Esophagus (tissue), 2 donors: ENCODE data around the gene ZNF512B. TPM values are rescaled to one million over a fixed set of nuclear protein-coding genes. Genes with fewer than 3 reads are reported as not detected.
"Not testable (repeated sequence)": the region's sequence is repeated elsewhere in the genome, so short reads cannot be mapped to it uniquely, and the experiment has no call there.

Experiments used
- H3K27ac ChIP-seq, 2 donors: one replicate each; pipeline ENCODE4 v1.5.1; 2013; ENCODE audit warnings: low read depth in 2 of 2, mild to moderate bottlenecking in 2 of 2, inconsistent platforms in 1 of 2, low read length in 1 of 2, moderate library complexity in 1 of 2
- H3K27me3 ChIP-seq, 2 donors: one replicate each; pipeline ENCODE4 v1.6.1; 2013; ENCODE audit warnings: low read length in 2 of 2, control low read depth in 1 of 2, mild to moderate bottlenecking in 1 of 2; ENCODE audit not compliant: insufficient read depth in 2 of 2, control insufficient read depth in 1 of 2
- H3K36me3 ChIP-seq, 2 donors: one replicate each; pipeline ENCODE4 v1.6.1; 2013; ENCODE audit warnings: low read length in 1 of 2; ENCODE audit not compliant: control insufficient read depth in 2 of 2, insufficient read depth in 2 of 2
- H3K4me1 ChIP-seq, 2 donors: one replicate each; pipeline ENCODE4 v1.6.1; 2013; ENCODE audit warnings: low read length in 1 of 2; ENCODE audit not compliant: control insufficient read depth in 2 of 2, insufficient read depth in 2 of 2
- H3K4me3 ChIP-seq, 2 donors: one replicate each; pipeline ENCODE4 v1.5.1; 2013; ENCODE audit warnings: low read length in 2 of 2, mild to moderate bottlenecking in 2 of 2, low read depth in 1 of 2, moderate library complexity in 1 of 2
- H3K9me3 ChIP-seq, 2 donors: one replicate each; pipeline ENCODE4 v1.6.1; 2013; ENCODE audit warnings: mild to moderate bottlenecking in 2 of 2, low read depth in 1 of 2, low read length in 1 of 2, moderate library complexity in 1 of 2; ENCODE audit not compliant: control insufficient read depth in 2 of 2, insufficient read depth in 1 of 2
- WGBS, 2 donors: extraction: QIAGEN DNeasy Blood & Tissue Kit; methylation state at CpG; one replicate each; pipeline ENCODE4 v1.1.7; 2013; 5-methylcytosine and 5-hydroxymethylcytosine counted together
- polyA plus RNA-seq, 2 donors: library from polyadenylated mRNA; stranded (reverse); fragments of 200-250 nt; gene quantifications; one replicate each; pipeline ENCODE4 v1.2.3, GENCODE V29; 2013
- donor health status: healthy with polysubstance abuse.
- donor health status: Bipolar disorder and iron deficiency.

ZNF512B gene
- polyA plus RNA-seq, 2 donors = 10.1 to 18.3 TPM

GRCh38 chr20:63972312-63973159, 2.8 kb upstream of the ZNF512B start:
- Histone ChIP-seq H3K4me1 (peaks cover 2 to 20% of the 10 kb centered on the region in 2 donors), H3K27me3 (no peaks in the 10 kb centered on the region), H3K9me3 (no peaks in the 10 kb centered on the region), H3K27ac (peak overlapping the region in 1 of 2 donors; percentile 30), H3K36me3 (peaks cover 6 to 12% of the 10 kb centered on the region in 2 donors), H3K4me3 (no peak overlapping the region)
- 70 to 77% methylated on average over 18 of the region's 18 CpGs for WGBS, 2 donors

GRCh38 chr20:63971960-63972311, 2.2 kb upstream of the ZNF512B start:
- not testable (repeated sequence) for H3K4me3 ChIP-seq, H3K27me3 ChIP-seq, H3K27ac ChIP-seq, H3K9me3 ChIP-seq
- Histone ChIP-seq H3K4me1 (peaks cover 2 to 20% of the 10 kb centered on the region in 2 donors), H3K36me3 (peaks cover 10 to 18% of the 10 kb centered on the region in 2 donors)
- WGBS, 2 donors = 84 to 87% methylated on average over 10 of the region's 10 CpGs

GRCh38 chr20:63970714-63971431, 1.1 kb upstream of the ZNF512B start:
- H3K27ac ChIP-seq = no peak overlapping the region
- peaks cover 0 to 3% of the 10 kb centered on the region in 2 donors for H3K9me3 ChIP-seq
- H3K4me1 ChIP-seq = peaks cover 2 to 20% of the 10 kb centered on the region in 2 donors
- H3K4me3 ChIP-seq = no peak overlapping the region
- no peaks in the 10 kb centered on the region for H3K27me3 ChIP-seq
- H3K36me3 ChIP-seq = peaks cover 10 to 26% of the 10 kb centered on the region in 2 donors
- WGBS, 2 donors = 86 to 90% methylated on average over 5 of the region's 5 CpGs

DNA sequence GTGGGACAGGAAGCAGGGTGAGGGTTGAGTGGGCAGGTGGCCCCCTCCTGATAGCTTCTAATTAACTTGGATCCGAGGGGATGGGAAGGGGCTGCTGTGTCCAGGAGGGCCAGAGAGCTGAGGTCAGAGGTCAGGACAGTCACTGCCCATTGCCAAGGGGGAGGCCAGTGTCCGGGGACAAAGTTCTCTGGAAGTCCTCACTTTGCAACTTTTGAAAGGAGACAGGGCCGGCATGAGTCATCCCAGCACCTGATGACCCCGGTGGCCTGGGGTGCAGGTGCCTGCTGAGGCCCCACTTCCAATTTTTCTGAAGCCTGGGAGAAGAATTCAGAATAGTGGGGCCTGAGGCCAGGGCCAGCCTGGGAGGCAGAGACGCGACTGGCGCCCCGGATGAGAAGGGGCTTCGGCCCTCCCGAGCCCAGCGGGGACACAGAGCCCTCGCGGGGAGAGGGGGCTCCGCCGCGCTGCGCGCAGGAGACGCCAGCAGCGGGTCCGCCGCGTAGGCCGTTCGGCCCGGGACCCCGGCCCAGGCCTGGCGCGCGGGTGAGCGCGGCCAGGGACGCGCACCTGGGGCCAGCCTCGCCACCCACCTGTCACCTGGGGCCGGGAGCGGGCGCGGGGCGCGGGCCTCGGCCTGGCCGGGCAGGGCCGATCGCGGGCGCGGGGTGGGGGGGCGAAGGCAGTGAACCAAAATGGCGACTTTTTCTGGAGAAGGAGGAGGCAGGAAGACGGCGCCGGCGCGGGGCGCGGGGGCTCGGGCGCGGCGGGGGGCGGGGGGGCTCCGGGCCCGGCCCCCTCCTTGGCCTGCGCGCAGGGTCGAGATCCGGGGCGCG, 586 bp downstream of the ZNF512B start:
- H3K4me1 ChIP-seq = peaks cover 2 to 18% of the 10 kb centered on the region in 2 donors
- no peaks in the 10 kb centered on the region for H3K27me3 ChIP-seq
- WGBS, 2 donors = 1 to 2% methylated on average over 44 to 70 of the region's 70 CpGs
- peaks cover 6 to 22% of the 10 kb centered on the region in 2 donors for H3K36me3 ChIP-seq
- H3K27ac ChIP-seq = peak overlapping the region; percentile 28 to 63
- peak overlapping the region; percentile 68 to 88 for H3K4me3 ChIP-seq
- H3K9me3 ChIP-seq = peaks cover 0 to 3% of the 10 kb centered on the region in 2 donors

GRCh38 chr20:63968136-63968927, 1.4 kb downstream of the ZNF512B start:
- Histone ChIP-seq H3K27me3 (no peaks in the 10 kb centered on the region), H3K4me3 (peak overlapping the region; percentile 68 to 88), H3K9me3 (peaks cover 0 to 3% of the 10 kb centered on the region in 2 donors), H3K36me3 (peaks cover 6 to 30% of the 10 kb centered on the region in 2 donors), H3K4me1 (peaks cover 2 to 15% of the 10 kb centered on the region in 2 donors), H3K27ac (peak overlapping the region in 1 of 2 donors; percentile 34)
- WGBS, 2 donors = 73 to 74% methylated on average over 14 of the region's 14 CpGs

- Histone ChIP-seq H3K4me1 (peaks cover 2 to 15% of the 10 kb centered on the region in 2 donors), H3K4me3 (no peak overlapping the region), H3K36me3 (peaks cover 6 to 38% of the 10 kb centered on the region in 2 donors), H3K27ac (no peak overlapping the region), H3K27me3 (no peaks in the 10 kb centered on the region), H3K9me3 (peaks cover 0 to 3% of the 10 kb centered on the region in 2 donors)
- 90 to 91% methylated on average over 28 of the region's 28 CpGs for WGBS, 2 donors
Observed at GRCh38 chr20:63967330-63968135, 2.2 kb downstream of the ZNF512B start.

DNA sequence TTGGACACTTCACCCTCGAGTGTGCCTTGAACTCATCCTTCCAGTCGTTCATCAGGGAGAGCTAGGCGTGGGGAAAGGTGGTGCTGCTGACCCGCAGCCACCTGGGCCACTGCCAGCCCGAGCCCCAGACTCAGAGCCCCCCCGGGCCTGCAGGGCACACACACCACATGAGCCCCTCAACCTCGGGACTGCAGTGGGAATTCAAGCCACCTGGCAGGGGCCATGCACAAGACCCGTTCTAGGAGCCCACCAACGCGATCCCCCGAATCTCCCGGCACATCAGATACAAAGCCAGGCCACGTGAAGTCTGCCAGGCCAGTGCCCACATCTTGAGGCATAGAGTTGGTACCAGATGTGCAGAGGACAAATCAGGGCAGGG, 2.8 kb downstream of the ZNF512B start:
- 91 to 92% methylated on average over 13 of the region's 13 CpGs for WGBS, 2 donors
- no peak overlapping the region for H3K4me3 ChIP-seq
- H3K36me3 ChIP-seq = peaks cover 6 to 44% of the 10 kb centered on the region in 2 donors
- no peak overlapping the region for H3K27ac ChIP-seq
- peaks cover 0 to 3% of the 10 kb centered on the region in 2 donors for H3K9me3 ChIP-seq
- no peaks in the 10 kb centered on the region for H3K27me3 ChIP-seq
- H3K4me1 ChIP-seq = peaks cover 2 to 15% of the 10 kb centered on the region in 2 donors

DNA sequence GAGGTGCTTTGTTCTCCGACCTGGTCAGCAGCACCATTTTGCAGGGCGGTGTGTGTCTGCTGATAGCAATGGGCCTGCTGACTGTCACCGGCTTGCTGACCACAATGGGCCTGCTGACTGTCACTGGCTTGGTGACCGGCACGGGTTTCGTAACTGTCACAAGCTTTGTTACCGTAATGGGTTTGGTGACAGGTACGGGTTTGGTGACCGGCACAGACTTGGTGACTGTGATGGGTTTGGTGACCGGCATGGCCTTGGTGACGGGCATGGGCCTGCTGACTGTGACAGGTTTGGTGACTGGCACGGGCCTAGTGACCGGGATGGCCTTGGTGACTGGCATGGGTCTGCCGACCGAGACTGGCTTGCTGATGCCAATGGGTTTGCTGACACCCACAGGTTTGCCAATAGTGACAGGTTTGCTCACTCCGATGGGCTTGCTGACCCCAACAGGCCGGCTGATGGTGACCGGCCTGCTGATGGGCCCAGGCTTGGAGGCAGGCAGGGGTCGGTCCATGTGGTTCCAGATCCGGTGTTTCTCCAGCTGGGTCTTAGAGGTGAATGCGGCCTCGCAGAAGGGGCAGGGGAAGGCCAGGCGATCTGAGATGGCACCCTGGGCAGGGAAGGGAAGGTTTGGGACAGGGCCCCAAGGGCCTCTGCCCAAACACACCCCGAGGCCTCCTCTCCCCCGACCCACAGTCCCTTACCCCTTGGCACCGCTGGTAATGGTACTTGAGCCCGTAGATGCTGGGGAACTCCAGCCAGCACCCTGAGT, 3.4 kb downstream of the ZNF512B start:
- H3K4me3 ChIP-seq = no peak overlapping the region
- H3K9me3 ChIP-seq = peaks cover 0 to 3% of the 10 kb centered on the region in 2 donors
- peaks cover 6 to 49% of the 10 kb centered on the region in 2 donors for H3K36me3 ChIP-seq
- no peaks in the 10 kb centered on the region for H3K27me3 ChIP-seq
- no peak overlapping the region for H3K27ac ChIP-seq
- peaks cover 2 to 15% of the 10 kb centered on the region in 2 donors for H3K4me1 ChIP-seq
- WGBS, 2 donors = 95 to 97% methylated on average over 27 of the region's 27 CpGs
